IMR-90 (cell line): ENCODE data around the gene EPHX1. TPM values are rescaled to one million over a fixed set of nuclear protein-coding genes. Genes with fewer than 3 reads are reported as not detected.

Experiments
- ATAC-seq: fragments of 200-7000 bp; cut with Tn5 transposase; 2 replicates; pipeline ENCODE4 v1.9.1; 2020; ENCODE audit warnings: low read depth, mild to moderate bottlenecking, moderate library complexity
- BruUV-seq: library from RNA; stranded (reverse); fragments of 400-500 nt; replicated peaks from 2 replicates; lab custom pipeline; 2021; lab: Mats Ljungman, UMichigan
- CTCF ChIA-PET: fragments of 300-600 bp; formaldehyde crosslinking; extraction: SDS; loops from one replicate; lab custom pipeline; 2021; ENCODE audit warnings: antibody characterized with exemption; lab: Yijun Ruan, JAX
- POLR2A ChIA-PET: fragments of 300-600 bp; sonication (Branson Sonifier 250); formaldehyde crosslinking; loops from one replicate; lab custom pipeline; 2022; ENCODE audit warnings: antibody characterized with exemption; ENCODE audit not compliant: unreplicated experiment; lab: Charles Lee
- DNase-seq: peaks from one replicate; pipeline ENCODE4 v3.0.0; 2013
- H2AFZ ChIP-seq: replicated peaks from 2 replicates; pipeline ENCODE3; 2013; ENCODE audit warnings: low read length, mild to moderate bottlenecking; ENCODE audit not compliant: poor library complexity
- H2AK5ac ChIP-seq: 2 replicates; pipeline ENCODE4 v1.6.1; 2013; ENCODE audit warnings: low read depth, low read length, inconsistent platforms
- H2AK9ac ChIP-seq: replicated peaks from 2 replicates; pipeline ENCODE3; 2013; ENCODE audit warnings: mild to moderate bottlenecking, low read depth, low read length, moderate library complexity; ENCODE audit not compliant: poor library complexity
- H2BK120ac ChIP-seq: 2 replicates; pipeline ENCODE4 v1.6.1; 2013; ENCODE audit warnings: low read depth, low read length, inconsistent platforms
- H2BK15ac ChIP-seq: 3 replicates; pipeline ENCODE4 v1.6.1; 2013; ENCODE audit warnings: low read depth, low read length, inconsistent platforms
- H2BK20ac ChIP-seq: 2 replicates; pipeline ENCODE4 v1.6.1; 2013; ENCODE audit warnings: low read depth, mild to moderate bottlenecking, inconsistent platforms, low read length, moderate library complexity
- H2BK5ac ChIP-seq: 2 replicates; pipeline ENCODE4 v1.6.1; 2013; ENCODE audit warnings: mild to moderate bottlenecking, low read depth, low read length, inconsistent platforms; ENCODE audit not compliant: poor library complexity, severe bottlenecking
- H3K14ac ChIP-seq: replicated peaks from 2 replicates; pipeline ENCODE4 v1.6.1; 2013; ENCODE audit warnings: low read depth, low read length, inconsistent platforms
- H3K18ac ChIP-seq: 2 replicates; pipeline ENCODE4 v1.6.1; 2013; ENCODE audit warnings: low read depth, low read length, control low read depth
- H3K23ac ChIP-seq: 2 replicates; pipeline ENCODE4 v1.6.1; 2013; ENCODE audit warnings: low read depth, low read length, inconsistent platforms
- H3K27ac ChIP-seq: 2 replicates; pipeline ENCODE4 v1.5.1; 2013; ENCODE audit warnings: mild to moderate bottlenecking, control low read depth, low read length; ENCODE audit not compliant: insufficient read depth
- H3K27me3 ChIP-seq: 2 replicates; pipeline ENCODE4 v1.6.1; 2013; ENCODE audit warnings: low read length; ENCODE audit not compliant: control insufficient read depth, insufficient read depth
- H3K36me3 ChIP-seq: 2 replicates; pipeline ENCODE4 v1.6.1; 2013; ENCODE audit warnings: low read length, mixed read lengths; ENCODE audit not compliant: control insufficient read depth, insufficient read depth
- H3K4ac ChIP-seq: 2 replicates; pipeline ENCODE4 v1.6.1; 2013; ENCODE audit warnings: low read depth, low read length, inconsistent platforms
- H3K4me1 ChIP-seq: 2 replicates; pipeline ENCODE4 v1.6.1; 2013; ENCODE audit warnings: low read length, mixed read lengths; ENCODE audit not compliant: control insufficient read depth, insufficient read depth
- H3K4me2 ChIP-seq: 2 replicates; pipeline ENCODE4 v1.6.1; 2013; ENCODE audit warnings: low read depth, mild to moderate bottlenecking, control low read depth, low read length, moderate library complexity
- H3K4me3 ChIP-seq: 2 replicates; pipeline ENCODE4 v1.5.1; 2013; ENCODE audit warnings: low read depth, mild to moderate bottlenecking, control low read depth, low read length, moderate library complexity; ENCODE audit not compliant: insufficient read depth
- H3K56ac ChIP-seq: 2 replicates; pipeline ENCODE4 v1.6.1; 2013; ENCODE audit warnings: low read length, inconsistent platforms; ENCODE audit not compliant: insufficient read depth; ENCODE audit errors: extremely low read depth
- H3K79me1 ChIP-seq, 2 experiments: 2 replicates each; pipeline ENCODE4 v1.6.1; 2013; ENCODE audit warnings: low read length in 2 of 2, inconsistent platforms in 1 of 2, low read depth in 1 of 2
- H3K9ac ChIP-seq: 2 replicates; pipeline ENCODE4 v1.6.1; 2013; ENCODE audit warnings: low read depth, low read length, control low read depth
- H3K9me1 ChIP-seq: 2 replicates; pipeline ENCODE4 v1.6.1; 2013; ENCODE audit warnings: low read length, inconsistent platforms; ENCODE audit not compliant: insufficient read depth
- H3K9me3 ChIP-seq: 2 replicates; pipeline ENCODE4 v1.6.1; 2013; ENCODE audit warnings: low read length; ENCODE audit not compliant: control insufficient read depth, insufficient read depth
- H4K20me1 ChIP-seq: 2 replicates; pipeline ENCODE4 v1.6.1; 2013; ENCODE audit warnings: low read length, inconsistent platforms; ENCODE audit not compliant: insufficient read depth
- H4K5ac ChIP-seq: 2 replicates; pipeline ENCODE4 v1.6.1; 2013; ENCODE audit warnings: mild to moderate bottlenecking, low read depth, low read length, control low read depth
- H4K8ac ChIP-seq, 2 experiments: 2 replicates each; pipeline ENCODE4 v1.6.1; 2013; ENCODE audit warnings: low read depth in 2 of 2, low read length in 2 of 2, control low read depth in 1 of 2, inconsistent platforms in 1 of 2
- H4K91ac ChIP-seq: 2 replicates; pipeline ENCODE4 v1.6.1; 2013; ENCODE audit warnings: low read depth, low read length, inconsistent platforms; ENCODE audit not compliant: insufficient read depth
- MAFK ChIP-seq: IDR thresholded peaks from 2 replicates; pipeline ENCODE4 v1.6.1; 2012; ENCODE audit warnings: low read depth, low read length, improper control_type of control experiment
- RFX5 ChIP-seq: IDR thresholded peaks from 2 replicates; pipeline ENCODE4 v1.8.0; 2012; ENCODE audit warnings: low read depth, mild to moderate bottlenecking, low read length, moderate library complexity
- WGBS, 2 experiments: methylation state at CpG; one replicate each; pipeline versions ENCODE4 v1.1.5 to v1.1.7; 2013; ENCODE audit warnings: missing lambda C conversion rate in 2 of 2; ENCODE audit not compliant: insufficient read length in 1 of 2; ENCODE audit errors: extremely low coverage in 2 of 2; 5-methylcytosine and 5-hydroxymethylcytosine counted together
- dilution Hi-C: fragments of 300-500 bp; cut with HindIII; formaldehyde crosslinking; loops from one replicate; pipeline ENCODE4 v1.14.3; 2018; ENCODE audit warnings: low sequenced_read_pairs; ENCODE audit not compliant: unreplicated experiment
- in situ Hi-C: fragments of 300-500 bp; cut with MboI; formaldehyde crosslinking; loops from 3 replicates; pipeline ENCODE4 v1.14.3; 2019; ENCODE audit warnings: low sequenced_read_pairs, inconsistent platforms, mixed read lengths
- intact Hi-C: fragments of 100-400 bp; cut with micrococcal nuclease; formaldehyde crosslinking; loops from 2 replicates; pipeline ENCODE4 v1.10.0; 2022
- polyA plus RNA-seq, 3 experiments: library from polyadenylated mRNA; depleted of rRNA; stranded (reverse); fragments of >200 nt; gene quantifications; 2 replicates each; pipeline ENCODE4 v1.2.3, GENCODE V29; 2012; ENCODE audit warnings: low replicate concordance in 1 of 3
- total RNA-seq: library from RNA; depleted of rRNA; stranded (reverse); fragments of >200 nt; gene quantifications from 2 replicates; pipeline ENCODE4 v1.2.3, GENCODE V29; 2012

The EPHX1 gene
- total and polyA plus RNA-seq, 2 of the 4 experiments (the other 2 are of a cell fraction): 20.3 to 46.3 TPM

- Histone ChIP-seq H3K18ac (no peak overlapping the region), H3K27ac (no peak overlapping the region), H2AK9ac (no peak overlapping the region), H3K4me3 (no peak overlapping the region), H3K4me1 (peaks cover 12% of the 10 kb centered on the region; the same call in 1 of the 2 replicates), H3K36me3 (peaks cover 23% of the 10 kb centered on the region; the same call in 1 of the 2 replicates), H4K20me1 (peaks cover 35% of the 10 kb centered on the region), H3K79me1 (peaks cover 21 to 82% of the 10 kb centered on the region in 2 experiments), H2BK120ac (no peak overlapping the region), H2BK5ac (no peak overlapping the region), H4K91ac (no peak overlapping the region), H3K9me1 (peaks cover 14% of the 10 kb centered on the region), H3K9me3 (no peaks in the 10 kb centered on the region), H2AK5ac (no peak overlapping the region), H4K8ac (no peak overlapping the region), H3K9ac (no peak overlapping the region), H2AFZ (no peak overlapping the region), H3K56ac (no peak overlapping the region), H3K14ac (no peak overlapping the region), H3K4me2 (no peak overlapping the region), H4K5ac (no peak overlapping the region), H2BK15ac (no peak overlapping the region), H3K4ac (no peak overlapping the region), H3K27me3 (no peaks in the 10 kb centered on the region), H3K23ac (no peak overlapping the region), H2BK20ac (no peak overlapping the region)
- TF ChIP-seq RFX5: no peak
- TF ChIP-seq MAFK: no peak
- ChIA-PET CTCF (interaction anchor here (0.9 kb wide), 1 partner anchor 85 kb away, joined by 3 read pairs; no protein-coding TSS in a partner anchor), POLR2A (no interaction called here)
- 94% methylated on average over 3 of the region's 4 CpGs; no CpG with 5 or more reads in 1 of the 2 experiments for whole genome bisulfite sequencing, 2 experiments
- ATAC-seq (no peak), DNase-seq (no peak)
- in situ Hi-C loops (no loop called here), dilution Hi-C loops (no loop called here), intact Hi-C loops (no loop called here)
- BruUV-seq: no TSS peak
Measured at GRCh38 chr1:225878282-225878681, 68.4 kb downstream of the EPHX1 start.
